NCI-H2171 treated with DMSO at 0.1 percent for 48 hours (cell line): Measurements from ENCODE around the gene ACTA2.

Experiments used
- DNase-seq: peaks from one replicate; lab custom pipeline; 2025; lab: John Stamatoyannopoulos, UW

The ACTA2 gene

DNA sequence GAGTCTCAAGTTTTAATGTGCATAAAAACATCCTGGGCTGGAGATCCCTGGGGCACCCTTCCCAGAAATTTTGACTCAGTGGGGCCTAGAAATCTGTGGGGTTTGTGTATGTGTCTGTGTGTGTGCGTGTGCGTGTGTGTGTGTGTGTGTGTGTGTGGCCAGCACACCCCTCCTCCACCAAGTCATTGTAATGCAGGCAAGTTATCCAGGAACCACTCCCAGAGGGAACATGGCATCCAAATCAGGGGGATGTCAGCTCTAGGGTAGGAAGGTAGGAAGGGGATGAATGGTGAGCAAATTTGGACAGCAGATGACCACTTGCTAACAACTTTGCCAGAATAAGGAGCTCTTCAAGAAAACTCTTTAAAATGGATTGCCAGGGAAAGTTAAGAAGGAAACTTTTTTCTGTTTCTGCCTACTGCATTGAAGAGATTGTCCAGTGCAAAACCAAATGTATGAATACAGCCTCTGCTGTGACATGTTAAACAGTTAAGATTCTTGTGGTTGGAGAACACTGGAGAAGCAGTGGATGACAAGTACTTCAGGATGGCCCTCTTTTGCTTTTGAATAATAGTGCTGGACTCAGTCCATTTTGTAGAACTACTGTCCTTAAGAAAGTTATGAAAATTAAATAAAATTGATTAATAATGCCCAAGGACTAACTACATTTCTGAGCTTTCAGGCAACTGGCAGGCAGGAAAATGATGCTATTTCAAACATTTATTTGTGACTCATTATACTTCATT, 60.2 kb downstream of the ACTA2 start:
- no peak for DNase-seq

DNA sequence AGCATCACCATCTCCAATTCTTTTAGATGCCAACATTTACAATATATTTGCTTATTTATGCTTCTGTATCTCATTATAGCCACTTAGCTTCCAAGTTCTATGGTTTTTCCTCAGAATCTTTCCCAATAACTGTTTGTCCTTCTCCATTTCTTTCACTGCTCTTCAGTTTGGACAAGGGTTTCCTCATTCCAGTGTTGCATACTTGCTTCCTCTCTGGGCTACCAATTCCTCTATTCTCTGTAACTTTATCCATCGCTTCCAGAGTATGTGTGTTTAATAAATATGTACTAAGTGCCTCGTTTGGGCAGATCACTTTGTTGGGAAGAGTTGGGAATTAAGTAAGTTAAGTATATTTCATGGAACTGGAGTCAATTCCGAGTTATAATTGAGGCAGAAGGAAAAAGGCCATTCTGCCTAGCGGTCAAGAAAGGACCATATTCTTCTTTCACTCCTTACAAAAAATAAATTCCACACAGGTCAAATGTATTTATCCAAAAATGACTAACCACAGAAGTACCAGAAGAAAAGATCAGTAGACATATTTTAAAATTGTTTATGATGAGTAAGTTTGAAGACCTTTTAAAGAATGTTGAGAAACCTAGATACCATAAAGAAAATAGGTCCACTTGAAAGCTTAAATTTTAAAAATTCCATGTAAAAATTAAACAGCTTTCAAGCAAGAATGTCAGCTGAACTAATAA, 61.7 kb downstream of the ACTA2 start:
- DNase-seq: no peak

DNA sequence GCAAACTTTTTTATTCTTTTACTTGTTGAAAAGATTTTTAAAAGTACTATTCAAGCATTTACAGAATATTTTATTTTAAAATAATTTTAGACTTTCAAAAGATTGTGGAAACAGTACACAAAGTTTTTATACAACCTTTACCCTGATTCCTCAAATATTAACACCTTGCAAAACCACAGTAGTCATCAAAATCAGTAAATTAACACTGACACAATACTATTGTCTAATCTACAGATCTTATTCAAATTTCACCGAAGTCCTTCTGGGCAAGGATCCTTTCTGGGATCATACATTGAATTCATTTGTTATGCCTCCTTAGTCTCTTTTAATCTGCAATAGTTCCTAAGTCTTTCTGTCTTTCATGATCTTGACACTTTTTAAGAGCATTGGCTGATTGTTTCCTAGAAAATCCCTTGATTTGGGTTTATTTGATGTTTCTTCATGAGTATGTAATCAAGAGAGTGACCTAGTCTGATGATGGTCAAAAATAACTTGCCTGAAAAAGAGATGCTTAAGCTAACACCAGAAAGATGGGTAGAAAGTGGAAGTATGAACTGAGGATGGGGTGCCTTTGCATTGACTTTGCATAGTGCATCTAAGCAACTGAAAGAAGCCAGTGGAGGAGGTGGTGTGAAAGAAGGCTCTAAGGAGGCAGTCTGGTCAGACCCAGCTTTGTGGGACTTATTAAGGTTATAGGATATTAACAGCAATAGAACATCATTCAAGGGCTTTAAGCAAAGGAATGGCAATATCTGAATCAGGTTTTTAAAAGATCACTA, 62.8 kb downstream of the ACTA2 start:
- no peak for DNase-seq

DNA sequence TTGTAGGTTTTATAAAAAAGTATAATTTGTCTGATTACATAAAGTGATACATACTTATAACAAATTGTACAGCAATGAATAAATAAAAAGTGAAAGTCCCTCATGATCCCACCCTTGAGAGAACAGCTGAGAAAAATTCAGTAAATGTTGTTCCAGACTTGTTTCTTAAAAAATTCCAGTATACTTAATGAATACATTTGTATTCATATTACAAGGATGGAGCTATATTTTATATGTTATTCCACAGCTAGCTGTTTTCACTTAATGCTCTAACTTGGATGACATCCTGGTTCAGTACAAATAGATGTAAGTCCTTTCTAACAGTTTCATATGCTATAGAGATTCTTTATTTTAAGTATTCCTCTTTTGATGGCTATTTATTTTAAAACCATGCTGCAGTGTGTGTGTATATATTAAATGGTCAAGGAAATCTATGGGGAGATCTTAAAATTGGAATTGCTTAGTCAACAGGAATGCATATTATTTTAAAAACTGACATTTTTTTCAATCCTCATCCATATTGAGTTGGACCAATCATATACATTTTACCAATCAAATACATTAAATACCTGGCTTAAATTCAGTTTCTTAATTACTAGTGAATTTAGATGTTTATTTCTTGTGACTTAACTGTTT, 63.6 kb downstream of the ACTA2 start:
- DNase-seq: no peak

GRCh38 chr10:88886557-88886956, 66.0 kb downstream of the ACTA2 start:
- no peak for DNase-seq
